GM12878 (cell line): ENCODE data around the gene TNXB. TPM values are rescaled to one million over a fixed set of nuclear protein-coding genes. Genes with fewer than 3 reads are reported as not detected.

Experiments
- ATAC-seq: fragments of 200-7000 bp; cut with Tn5 transposase; 3 replicates; pipeline ENCODE4 v1.9.1; 2020; ENCODE audit warnings: mild to moderate bottlenecking, moderate library complexity
- BruUV-seq: library from RNA; stranded (reverse); fragments of 400-500 nt; replicated peaks from 2 replicates; lab custom pipeline; 2021; lab: Mats Ljungman, UMichigan
- CTCF ChIA-PET: fragments of 300-600 bp; sonication (Branson Sonifier 250); formaldehyde crosslinking; extraction: SDS; loops from one replicate; lab custom pipeline; 2021; ENCODE audit warnings: inconsistent platforms; lab: Yijun Ruan, JAX
- POLR2A ChIA-PET: fragments of 350-600 bp; formaldehyde crosslinking; extraction: SDS; loops from one replicate; lab custom pipeline; 2021; ENCODE audit warnings: inconsistent platforms; lab: Charles Lee
- RAD21 ChIA-PET: fragments of 300-600 bp; sonication (Branson Sonifier 250); formaldehyde crosslinking; loops from one replicate; lab custom pipeline; 2023; ENCODE audit warnings: antibody characterized with exemption; ENCODE audit not compliant: unreplicated experiment; lab: Charles Lee
- SMC1A ChIA-PET: fragments of 300-600 bp; sonication (Branson Sonifier 250); formaldehyde crosslinking; loops from one replicate; lab custom pipeline; 2023; ENCODE audit not compliant: unreplicated experiment, uncharacterized antibody; lab: Charles Lee
- DNase-seq: peaks from one replicate; pipeline ENCODE4 v3.0.0-alpha.2; 2011; ENCODE audit warnings: low read depth, low spot score
- FAIRE-seq: peaks from 3 replicates; lab custom pipeline; 2011; peaks lifted over from hg19 to GRCh38; lab: Jason Lieb, UNC
- H2AFZ ChIP-seq: 2 replicates; pipeline ENCODE4 v1.6.0; 2011; ENCODE audit warnings: low read depth, low read length, control low read depth; ENCODE audit not compliant: control insufficient read depth
- H3K27ac ChIP-seq: 2 replicates; pipeline ENCODE4 v1.5.1; 2011; ENCODE audit warnings: control low read depth; ENCODE audit not compliant: control insufficient read depth, insufficient read depth
- H3K27me3 ChIP-seq, 2 experiments: replicated peaks in 1 of 2; 2 replicates each; pipeline versions ENCODE4 v1.6.0 to v1.6.1; 2011; ENCODE audit warnings: low read length in 1 of 2; ENCODE audit not compliant: control insufficient read depth in 2 of 2, insufficient read depth in 2 of 2
- H3K36me3 ChIP-seq, 2 experiments: 2 replicates each; pipeline ENCODE4 v1.5.1; 2011; ENCODE audit warnings: low read length in 1 of 2; ENCODE audit not compliant: control insufficient read depth in 2 of 2, insufficient read depth in 2 of 2
- H3K4me1 ChIP-seq: 2 replicates; pipeline ENCODE4 v1.6.1; 2011; ENCODE audit warnings: mild to moderate bottlenecking, low read length, moderate library complexity, mixed read lengths; ENCODE audit not compliant: control insufficient read depth, insufficient read depth
- H3K4me2 ChIP-seq: 2 replicates; pipeline ENCODE4 v1.6.0; 2011; ENCODE audit warnings: control low read depth; ENCODE audit not compliant: control insufficient read depth, insufficient read depth
- H3K4me3 ChIP-seq: fragments of 200-600 bp; sonication (generic); 2 replicates; pipeline ENCODE4 v1.5.1; 2016
- H3K79me2 ChIP-seq: 2 replicates; pipeline ENCODE4 v1.6.0; 2011; ENCODE audit warnings: low read length; ENCODE audit not compliant: control insufficient read depth, insufficient read depth
- H3K9ac ChIP-seq: 2 replicates; pipeline ENCODE4 v1.8.0; 2011; ENCODE audit warnings: low read length, control low read depth, mixed read lengths; ENCODE audit not compliant: control insufficient read depth, insufficient read depth
- H3K9me3 ChIP-seq: replicated peaks from 3 replicates; pipeline ENCODE4 v1.5.1; 2011; ENCODE audit warnings: mild to moderate bottlenecking, low read length; ENCODE audit not compliant: control insufficient read depth, insufficient read depth
- H4K20me1 ChIP-seq: 2 replicates; pipeline ENCODE4 v1.6.0; 2011; ENCODE audit not compliant: control insufficient read depth, insufficient read depth
- BRCA1 ChIP-seq: IDR thresholded peaks from 2 replicates; pipeline ENCODE4 v1.6.1; 2011; ENCODE audit warnings: low read depth, low read length, improper control_type of control experiment
- CHD4 ChIP-seq: fragments of 200-600 bp; sonication (generic); IDR thresholded peaks from 2 replicates; pipeline ENCODE4 v1.6.1; 2016; ENCODE audit warnings: mild to moderate bottlenecking
- EP300 ChIP-seq, 2 experiments: fragments of 150-350 bp in 1 of 2; IDR thresholded peaks; 2 replicates each; pipeline ENCODE4 v1.6.1; 2011 to 2012; ENCODE audit warnings: low read depth in 2 of 2, low read length in 2 of 2, borderline replicate concordance in 1 of 2, improper control_type of control experiment in 1 of 2, inconsistent platforms in 1 of 2; ENCODE audit not compliant: control insufficient read depth in 1 of 2
- MYB ChIP-seq: fragments of 150-350 bp; IDR thresholded peaks from 2 replicates; pipeline ENCODE4 v1.6.1; 2014; ENCODE audit warnings: mild to moderate bottlenecking, low read depth, low read length, borderline replicate concordance
- NBN ChIP-seq: fragments of 450-650 bp; IDR thresholded peaks from 2 replicates; pipeline ENCODE4 v1.6.1; 2016
- NR2F1 ChIP-seq: fragments of 450-650 bp; conservative IDR thresholded peaks from 2 replicates; pipeline ENCODE4 v1.6.1; 2017; ENCODE audit warnings: mild to moderate bottlenecking
- PAX8 ChIP-seq: fragments of 450-650 bp; IDR thresholded peaks from 2 replicates; pipeline ENCODE4 v1.6.1; 2017; ENCODE audit warnings: mild to moderate bottlenecking, moderate library complexity
- SPI1 ChIP-seq: IDR thresholded peaks from 2 replicates; pipeline ENCODE4 v1.6.1; 2011; ENCODE audit warnings: low read depth, mild to moderate bottlenecking, low read length, moderate library complexity, borderline replicate concordance; ENCODE audit not compliant: insufficient read depth
- SRF ChIP-seq, 2 experiments: IDR thresholded peaks; 2 replicates each; pipeline ENCODE4 v1.6.1; 2011; ENCODE audit warnings: low read depth in 2 of 2, low read length in 2 of 2, mild to moderate bottlenecking in 1 of 2, moderate library complexity in 1 of 2
- TARDBP ChIP-seq: IDR thresholded peaks from 2 replicates; pipeline ENCODE4 v1.6.1; 2016; ENCODE audit warnings: borderline replicate concordance
- WRNIP1 ChIP-seq: IDR thresholded peaks from 2 replicates; pipeline ENCODE4 v1.6.1; 2011; ENCODE audit warnings: low read depth, low read length, improper control_type of control experiment, borderline replicate concordance
- ZBED1 ChIP-seq: IDR thresholded peaks from 2 replicates; pipeline ENCODE4 v1.6.1; 2016; ENCODE audit warnings: borderline replicate concordance
- ZNF24 ChIP-seq: fragments of 450-650 bp; IDR thresholded peaks from 2 replicates; pipeline ENCODE4 v1.6.1; 2017; ENCODE audit warnings: antibody characterized with exemption, mild to moderate bottlenecking
- ZZZ3 ChIP-seq: IDR thresholded peaks from 2 replicates; pipeline ENCODE4 v1.6.1; 2011; ENCODE audit warnings: low read depth; ENCODE audit not compliant: control insufficient read depth, insufficient read length
- WGBS: methylation state at CpG from one replicate; pipeline ENCODE4 v1.1.6; 2016; ENCODE audit warnings: low lambda C conversion rate; ENCODE audit not compliant: insufficient replicate concordance, insufficient coverage; ENCODE audit errors: missing lambda C conversion rate; 5-methylcytosine and 5-hydroxymethylcytosine counted together
- in situ Hi-C: fragments of 300-500 bp; cut with MboI; formaldehyde crosslinking; loops from 9 replicates; pipeline ENCODE4 v1.14.3; 2018; ENCODE audit warnings: mixed read lengths
- intact Hi-C: fragments of 100-400 bp; cut with micrococcal nuclease; formaldehyde crosslinking; loops from one replicate; pipeline ENCODE4 v1.14.2; 2022; ENCODE audit not compliant: unreplicated experiment
- polyA plus RNA-seq, 11 experiments: library from polyadenylated mRNA; depleted of rRNA in 4 of 11; unstranded in 6 of 11; stranded (reverse) in 5 of 11; fragments of >200 nt; fragmentation: Nextera tagmentation in 4 of 11; fragmentation: Illumina TruSeq in 1 of 11; extraction: Ambion mirVana in 4 of 11; extraction: Trizol in 1 of 11; gene quantifications; 1 replicate in 1 of 11; 2 replicates in 10 of 11; pipeline versions ENCODE4 v1.2.1 to v1.2.3, GENCODE V29; 2011 to 2016; ENCODE audit warnings: inconsistent platforms in 2 of 11, missing spikeins in 2 of 11, low read depth in 1 of 11
- total RNA-seq, 4 experiments: library from RNA; depleted of rRNA in 3 of 4; stranded (reverse); fragments of >200 nt in 3 of 4; fragmentation: Illumina TruSeq in 1 of 4; extraction: Trizol in 1 of 4; gene quantifications; 2 replicates each; pipeline versions ENCODE4 v1.2.1 to v1.2.3, GENCODE V29; 2013 to 2021

TNXB gene
- total and polyA plus RNA-seq, 10 of the 15 experiments (the other 5 are each of a cell fraction or from before 2014, with no cell fraction given) = 0.03 to 2.5 (median 0.68) TPM; not detected in 2

- no peaks in the 10 kb centered on the region for H3K36me3 ChIP-seq
- intact Hi-C loops (no loop called here), in situ Hi-C loops (no loop called here)
- no peak overlapping the region for H3K4me2 ChIP-seq
- FAIRE-seq (no peak), ATAC-seq (no peak), DNase-seq (no peak)
- POLR2A ChIA-PET = interaction anchor here (0.6 kb wide), 1 partner anchor 1188 kb away, joined by 3 read pairs; the partner anchor contains the start of genes RPS18 and VPS52
- H3K9ac ChIP-seq = no peak overlapping the region
- BruUV-seq = no TSS peak
- no peak overlapping the region for H3K4me3 ChIP-seq
- TF ChIP-seq BRCA1 (no peak), EP300 (IDR thresholded peaks at IDR 0.05; ENCODE audit: borderline replicate concordance in 1 of 2, control insufficient read depth in 1 of 2, low read depth in 2 of 2, low read length in 2 of 2) (no peak), SPI1 (no peak), MYB (no peak), CHD4 (no peak), WRNIP1 (no peak), ZZZ3 (no peak), TARDBP (no peak), ZBED1 (no peak), NR2F1 (no peak), NBN (no peak), PAX8 (no peak), SRF (IDR thresholded peaks at IDR 0.05; ENCODE audit: low read depth in 2 of 2, low read length in 2 of 2) (no peak), ZNF24 (no peak)
- H3K79me2 ChIP-seq = no peaks in the 10 kb centered on the region
- CTCF ChIA-PET = interaction anchor here (0.6 to 1.0 kb wide), 2 partner anchors 71 to 113 kb away, joined by 3 read pairs; no protein-coding TSS in a partner anchor
- peaks cover 16% of the 10 kb centered on the region for H3K4me1 ChIP-seq
- WGBS = 56% methylated on average over 22 of the region's 22 CpGs
- no peaks in the 10 kb centered on the region for H4K20me1 ChIP-seq
- H3K27ac ChIP-seq = no peak overlapping the region
- no peak overlapping the region for H2AFZ ChIP-seq
- H3K27me3 ChIP-seq = peaks cover 3 to 8% of the 10 kb centered on the region in 2 experiments; a peak in 3 of 4 replicates
- SMC1A ChIA-PET = interaction anchor here (0.5 kb wide), 1 partner anchor 166 kb away, joined by 3 read pairs; no protein-coding TSS in a partner anchor
- RAD21 ChIA-PET = no interaction called here
- no peaks in the 10 kb centered on the region for H3K9me3 ChIP-seq
These were observed 25.0 kb downstream of the TNXB start for GRCh38 chr6:32083812-32084768.
